Neural cell (in vitro differentiated cells): ENCODE data around the gene MTREX.

Source experiments
- CTCF ChIP-seq: fragments of 450-650 bp; IDR thresholded peaks from 2 replicates; pipeline ENCODE4 v1.5.1; 2014; ENCODE audit warnings: antibody characterized with exemption, mild to moderate bottlenecking, moderate library complexity; ENCODE audit not compliant: poor library complexity, severe bottlenecking
- EP300 ChIP-seq: fragments of 450-650 bp; conservative IDR thresholded peaks from 2 replicates; pipeline ENCODE4 v1.6.1; 2014; ENCODE audit warnings: antibody characterized with exemption, mild to moderate bottlenecking, moderate library complexity; ENCODE audit not compliant: poor library complexity, severe bottlenecking
- EZH2 ChIP-seq: fragments of 200-600, 300-800 bp; shearing (Covaris generic), sonication (generic); IDR thresholded peaks from 2 replicates; pipeline ENCODE4 v1.6.1; 2014; ENCODE audit warnings: antibody characterized with exemption, low read length, borderline replicate concordance, mild to moderate bottlenecking; ENCODE audit not compliant: insufficient read depth, poor library complexity, severe bottlenecking
- REST ChIP-seq: IDR thresholded peaks from 2 replicates; pipeline ENCODE4 v1.6.1; 2012; ENCODE audit warnings: borderline replicate concordance
- TAF1 ChIP-seq: IDR thresholded peaks from 2 replicates; pipeline ENCODE4 v1.6.1; 2012; ENCODE audit warnings: low read depth

GRCh38 chr5:55453211-55453610, 145.4 kb downstream of the MTREX start:
- TF ChIP-seq TAF1 (no peak), EZH2 (no peak), EP300 (no peak), CTCF (no peak), REST (no peak)
